Peyer's patch (tissue), 4 donors: ENCODE results near the gene JPT1.

Experiments
- CTCF ChIP-seq, 6 experiments: fragments of 450-650 bp in 4 of 6; fragments of 200-600 bp in 2 of 6; sonication (generic) in 1 of 6; IDR thresholded peaks; one replicate each; pipeline ENCODE4 v1.5.1; 2017 to 2019; ENCODE audit warnings: antibody characterized with exemption in 6 of 6, mild to moderate bottlenecking in 3 of 6, moderate library complexity in 1 of 6
- POLR2A ChIP-seq, 2 donors: fragments of 450-650 bp; IDR thresholded peaks; one replicate each; pipeline ENCODE4 v1.5.1; 2017; ENCODE audit warnings: antibody characterized with exemption in 2 of 2, mild to moderate bottlenecking in 2 of 2, moderate library complexity in 2 of 2

- TF ChIP-seq CTCF (IDR thresholded peaks at IDR 0.05) (no peak), POLR2A (IDR thresholded peaks at IDR 0.05) (no peak)
Observed at GRCh38 chr17:75181110-75181509, 26.8 kb upstream of the JPT1 start.
